ENCODE results near the gene GIT1. TPM values are rescaled to one million over a fixed set of nuclear protein-coding genes. Genes with fewer than 3 reads are reported as not detected.

GIT1 gene
- total RNA-seq, 1 experiment from 2014 or later: 46.5 TPM

GRCh38 chr17:29571883-29572681 lies 17.4 kb downstream of the GIT1 start:
- no peak overlapping the region for H3K4me3 Mint-ChIP-seq (ENCODE audit: unreplicated experiment)
- CTCF ChIA-PET: no interaction called here

GRCh38 chr17:29571486-29571882 lies 18.0 kb downstream of the GIT1 start:
- BruUV-seq (replicated peaks): no TSS peak
- CTCF ChIA-PET: no interaction called here
- no peak for TF ChIP-seq CTCF (IDR thresholded peaks at IDR 0.05; ENCODE audit: insufficient read depth in 1 of 2, low read depth in 1 of 2, low read length in 1 of 2, severe bottlenecking in 1 of 2, unreplicated experiment in 1 of 2)
- Mint-ChIP-seq H3K27ac (ENCODE audit: unreplicated experiment) (no peak overlapping the region), H3K27me3 (ENCODE audit: insufficient read depth, unreplicated experiment) (no peaks in the 10 kb centered on the region), H3K4me3 (ENCODE audit: unreplicated experiment) (no peak overlapping the region), H3K9me3 (ENCODE audit: unreplicated experiment) (no peaks in the 10 kb centered on the region), H3K4me1 (ENCODE audit: low read depth, unreplicated experiment) (peaks cover 6% of the 10 kb centered on the region), H3K36me3 (ENCODE audit: insufficient read depth, unreplicated experiment) (peaks cover 32% of the 10 kb centered on the region)
- DNase-seq: peak in 1 of 2 experiments; percentile 32
- Histone ChIP-seq H3K4me3 (ENCODE audit: low read depth, low read length) (no peak overlapping the region), H3K9me3 (no peaks in the 10 kb centered on the region), H3K27me3 (replicated peaks; ENCODE audit: control insufficient read depth, insufficient read depth, low read length) (no peaks in the 10 kb centered on the region), H3K36me3 (ENCODE audit: control insufficient read depth, insufficient read depth, low read length) (peaks cover 1% of the 10 kb centered on the region; the same call in 1 of the 2 replicates), H3K4me1 (peaks cover 10% of the 10 kb centered on the region)
- POLR2A ChIA-PET: no interaction called here
- intact Hi-C loops (cut with micrococcal nuclease; ENCODE audit: unreplicated experiment): no loop called here

More at GRCh38 chr17:29571883-29572681, 17.4 kb downstream of the GIT1 start:
- Histone ChIP-seq H3K4me3 (ENCODE audit: low read depth, low read length) (no peak overlapping the region), H3K36me3 (ENCODE audit: control insufficient read depth, insufficient read depth, low read length) (peaks cover 1% of the 10 kb centered on the region; the same call in 1 of the 2 replicates), H3K4me1 (peaks cover 10% of the 10 kb centered on the region), H3K27me3 (replicated peaks; ENCODE audit: control insufficient read depth, insufficient read depth, low read length) (no peaks in the 10 kb centered on the region), H3K9me3 (no peaks in the 10 kb centered on the region)
- POLR2A ChIA-PET: no interaction called here
- no peak overlapping the region for H3K27ac Mint-ChIP-seq (ENCODE audit: unreplicated experiment)
- DNase-seq: peak in 1 of 2 experiments; percentile 32
- no peak for TF ChIP-seq CTCF (IDR thresholded peaks at IDR 0.05; ENCODE audit: insufficient read depth in 1 of 2, low read depth in 1 of 2, low read length in 1 of 2, severe bottlenecking in 1 of 2, unreplicated experiment in 1 of 2)
- no peaks in the 10 kb centered on the region for H3K27me3 Mint-ChIP-seq (ENCODE audit: insufficient read depth, unreplicated experiment)
- peaks cover 6% of the 10 kb centered on the region for H3K4me1 Mint-ChIP-seq (ENCODE audit: low read depth, unreplicated experiment)
- no TSS peak for BruUV-seq (replicated peaks)
- H3K9me3 Mint-ChIP-seq (ENCODE audit: unreplicated experiment): no peaks in the 10 kb centered on the region
- intact Hi-C loops (cut with micrococcal nuclease; ENCODE audit: unreplicated experiment): no loop called here
- peaks cover 32% of the 10 kb centered on the region for H3K36me3 Mint-ChIP-seq (ENCODE audit: insufficient read depth, unreplicated experiment)

GRCh38 chr17:29570521-29570920 lies 18.9 kb downstream of the GIT1 start:
- Mint-ChIP-seq H3K27ac (ENCODE audit: unreplicated experiment) (no peak overlapping the region), H3K4me1 (ENCODE audit: low read depth, unreplicated experiment) (peaks cover 6% of the 10 kb centered on the region), H3K36me3 (ENCODE audit: insufficient read depth, unreplicated experiment) (peaks cover 39% of the 10 kb centered on the region), H3K9me3 (ENCODE audit: unreplicated experiment) (no peaks in the 10 kb centered on the region), H3K27me3 (ENCODE audit: insufficient read depth, unreplicated experiment) (no peaks in the 10 kb centered on the region), H3K4me3 (ENCODE audit: unreplicated experiment) (peak overlapping the region; percentile 5)
- TF ChIP-seq CTCF (IDR thresholded peaks at IDR 0.05; ENCODE audit: insufficient read depth in 1 of 2, low read depth in 1 of 2, low read length in 1 of 2, severe bottlenecking in 1 of 2, unreplicated experiment in 1 of 2): no peak
- intact Hi-C loops (cut with micrococcal nuclease; ENCODE audit: unreplicated experiment): no loop called here
- Histone ChIP-seq H3K4me3 (ENCODE audit: low read depth, low read length) (no peak overlapping the region), H3K36me3 (ENCODE audit: control insufficient read depth, insufficient read depth, low read length) (peaks cover 1% of the 10 kb centered on the region; the same call in 1 of the 2 replicates), H3K27me3 (replicated peaks; ENCODE audit: control insufficient read depth, insufficient read depth, low read length) (no peaks in the 10 kb centered on the region), H3K4me1 (peaks cover 10% of the 10 kb centered on the region), H3K9me3 (no peaks in the 10 kb centered on the region)
- POLR2A ChIA-PET: interaction anchor here (0.5 to 0.6 kb wide), 2 partner anchors 164 to 276 kb away, joined by 3 to 5 read pairs; partner anchors contain the start of gene NUFIP2
- DNase-seq: no peak
- TSS peak; percentile 29 for BruUV-seq (replicated peaks)
- CTCF ChIA-PET: interaction anchor here (0.7 to 0.8 kb wide), 2 partner anchors 47 to 1121 kb away, joined by 3 read pairs; no protein-coding TSS in a partner anchor
